Activated T-helper 1 cell treated with Interleukin-2 at 50 U/mL for 16 hours (primary cell): ENCODE measurements around the gene RAI14.

Source experiments
- DNase-seq: peaks from one replicate; pipeline ENCODE4 v3.0.0-alpha.2; 2020; ENCODE audit warnings: low read depth

Gene RAI14

GRCh38 chr5:34648039-34648839 is 7.9 kb upstream of the RAI14 start:
- DNase-seq = no peak

GRCh38 chr5:34648840-34649158 is 7.3 kb upstream of the RAI14 start:
- DNase-seq = no peak

- no peak for DNase-seq
Measured at GRCh38 chr5:34651791-34652190, 4.3 kb upstream of the RAI14 start.

GRCh38 chr5:34652466-34652865 is 3.7 kb upstream of the RAI14 start:
- DNase-seq = no peak

- DNase-seq = no peak
Measured at GRCh38 chr5:34652914-34653313, 3.2 kb upstream of the RAI14 start.

- DNase-seq = no peak
Measured at GRCh38 chr5:34653708-34654107, 2.4 kb upstream of the RAI14 start.

GRCh38 chr5:34655354-34655991 is 655 bp upstream of the RAI14 start:
- no peak for DNase-seq

- no peak for DNase-seq
Measured at GRCh38 chr5:34656700-34657273, 659 bp downstream of the RAI14 start.

GRCh38 chr5:34657274-34657921 is 1.3 kb downstream of the RAI14 start:
- no peak for DNase-seq

GRCh38 chr5:34657988-34658387 is 1.9 kb downstream of the RAI14 start:
- no peak for DNase-seq

GRCh38 chr5:34659168-34659567 is 3.0 kb downstream of the RAI14 start:
- no peak for DNase-seq

GRCh38 chr5:34660444-34660843 is 4.3 kb downstream of the RAI14 start:
- DNase-seq = no peak

- no peak for DNase-seq
Measured at GRCh38 chr5:34663771-34664496, 7.8 kb downstream of the RAI14 start.

GRCh38 chr5:34666392-34667080 is 10.4 kb downstream of the RAI14 start:
- no peak for DNase-seq

GRCh38 chr5:34667705-34668104 is 11.6 kb downstream of the RAI14 start:
- DNase-seq = no peak

GRCh38 chr5:34669931-34670516 is 13.9 kb downstream of the RAI14 start:
- DNase-seq = no peak

- DNase-seq = no peak
Measured at GRCh38 chr5:34672196-34672595, 16.1 kb downstream of the RAI14 start.

- DNase-seq = no peak
Measured at GRCh38 chr5:34673463-34674125, 17.5 kb downstream of the RAI14 start.

- DNase-seq = no peak
Measured at GRCh38 chr5:34674187-34674586, 18.1 kb downstream of the RAI14 start.

GRCh38 chr5:34675857-34676256 is 19.7 kb downstream of the RAI14 start:
- no peak for DNase-seq

- DNase-seq = no peak
Measured at GRCh38 chr5:34676416-34676815, 20.3 kb downstream of the RAI14 start.
